ENCODE data around the gene NCOA4.
"Not testable (repeated sequence)": the region's sequence is repeated elsewhere in the genome, so short reads cannot be mapped to it uniquely, and the experiment has no call there.

GRCh38 chr10:45974041-45974440, 56.4 kb downstream of the NCOA4 start:
- TF ChIP-seq SRF (IDR thresholded peaks at IDR 0.05; ENCODE audit: low read depth, low read length); POLR2A (IDR thresholded peaks at IDR 0.05; ENCODE audit: control extremely low read depth in 1 of 2, low read depth in 2 of 2, low read length in 2 of 2); CTCF (IDR thresholded peaks at IDR 0.05; ENCODE audit: control extremely low read depth in 1 of 3, insufficient read depth in 1 of 3, low read depth in 1 of 3, low read length in 3 of 3); HDAC2 (IDR thresholded peaks at IDR 0.05; ENCODE audit: borderline replicate concordance in 1 of 2, low read depth in 2 of 2, low read length in 2 of 2); PHF8 (conservative IDR thresholded peaks at IDR 0.05; ENCODE audit: low read depth, low read length); GTF2F1 (IDR thresholded peaks at IDR 0.05; ENCODE audit: borderline replicate concordance, low read depth, low read length); RAD21 (IDR thresholded peaks at IDR 0.05 in 1 of 2, conservative IDR thresholded peaks at IDR 0.05 in 1 of 2; ENCODE audit: low read depth in 2 of 2, low read length in 2 of 2); RFX5 (IDR thresholded peaks at IDR 0.05; ENCODE audit: borderline replicate concordance, low read depth, low read length); POLR2AphosphoS5 (IDR thresholded peaks at IDR 0.05; ENCODE audit: low read depth, low read length); EZH2 (IDR thresholded peaks at IDR 0.05; ENCODE audit: low read depth, low read length, severe bottlenecking); CEBPB (IDR thresholded peaks at IDR 0.05; ENCODE audit: low read depth, low read length); TAF1 (IDR thresholded peaks at IDR 0.05; ENCODE audit: low read depth, low read length); JUND (IDR thresholded peaks at IDR 0.05; ENCODE audit: low read length): not testable (repeated sequence)
